ENCODE measurements around the gene DSCAML1.

DSCAML1 gene

GRCh38 chr11:117480221-117480620 lies 316.8 kb downstream of the DSCAML1 start:
- no peak for DNase-seq

- no peak for DNase-seq
These were observed 317.6 kb downstream of the DSCAML1 start for GRCh38 chr11:117479372-117479771.

- no peak for DNase-seq
These were observed 318.1 kb downstream of the DSCAML1 start for GRCh38 chr11:117478926-117479325.

DNA sequence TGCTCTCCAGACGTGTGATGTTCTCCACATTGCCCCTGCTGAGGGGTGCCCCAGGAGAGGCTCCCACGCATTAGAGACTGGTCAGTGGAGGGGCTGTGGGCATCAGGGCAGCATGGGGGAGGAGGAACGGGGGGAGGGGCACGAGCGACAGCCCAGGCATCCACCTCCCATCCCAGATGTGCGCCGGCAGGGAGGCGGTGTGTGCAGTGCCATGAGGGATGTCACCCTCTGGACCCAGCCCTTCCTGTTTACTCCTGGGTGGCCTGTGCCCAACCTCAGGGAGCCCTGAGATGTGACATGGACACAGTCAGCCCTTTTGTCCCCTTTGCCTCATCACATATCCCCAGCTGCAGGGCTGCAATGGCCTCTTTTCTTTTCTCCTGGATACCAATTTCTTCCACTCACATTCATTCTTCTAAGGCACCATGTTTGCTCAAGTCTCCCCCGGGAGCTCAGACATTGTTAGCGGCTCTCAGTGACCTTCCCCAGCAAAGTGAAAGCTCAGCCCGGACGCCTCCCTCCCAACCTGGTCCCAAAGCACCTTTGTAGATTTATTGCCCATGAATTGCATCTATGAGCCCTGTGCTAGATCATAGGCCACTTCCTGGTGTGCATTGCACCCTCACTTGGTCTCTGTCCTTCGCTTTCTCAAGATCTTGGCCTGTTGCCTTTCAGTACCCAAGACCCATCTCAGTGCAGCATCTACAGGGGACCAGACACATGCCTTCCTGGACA lies 318.7 kb downstream of the DSCAML1 start:
- no peak for DNase-seq

- no peak for DNase-seq
These were observed 319.3 kb downstream of the DSCAML1 start for GRCh38 chr11:117477721-117478120.

DNA sequence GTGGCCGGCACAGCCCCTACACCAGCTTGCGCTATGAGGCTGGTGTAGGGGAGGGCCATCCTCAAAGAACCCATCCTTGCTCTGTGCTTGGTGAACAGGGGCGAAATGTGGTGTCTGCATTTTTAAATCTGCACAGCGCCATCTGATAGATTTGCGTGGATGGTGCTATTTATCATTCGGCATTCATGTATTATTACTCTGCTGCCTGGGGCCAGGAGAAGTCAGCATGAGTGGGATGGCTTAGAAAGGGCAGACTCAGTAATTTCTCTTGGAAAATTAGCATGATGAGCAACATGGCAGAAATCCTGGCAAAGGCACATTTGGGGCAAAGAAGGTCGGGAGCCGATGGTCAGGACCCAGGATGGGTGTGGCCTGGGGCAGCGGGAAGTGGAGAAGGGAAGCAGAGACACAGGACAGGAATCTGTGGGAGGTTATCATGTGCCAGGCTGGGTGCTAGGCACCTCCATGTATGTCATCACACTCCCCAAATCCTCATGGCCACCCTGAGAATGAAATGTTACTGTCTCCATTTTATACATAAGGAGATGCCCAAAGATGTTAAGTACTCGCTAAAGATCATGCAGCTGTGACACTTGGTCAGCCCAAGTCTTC lies 320.4 kb downstream of the DSCAML1 start:
- no peak for DNase-seq

DNA sequence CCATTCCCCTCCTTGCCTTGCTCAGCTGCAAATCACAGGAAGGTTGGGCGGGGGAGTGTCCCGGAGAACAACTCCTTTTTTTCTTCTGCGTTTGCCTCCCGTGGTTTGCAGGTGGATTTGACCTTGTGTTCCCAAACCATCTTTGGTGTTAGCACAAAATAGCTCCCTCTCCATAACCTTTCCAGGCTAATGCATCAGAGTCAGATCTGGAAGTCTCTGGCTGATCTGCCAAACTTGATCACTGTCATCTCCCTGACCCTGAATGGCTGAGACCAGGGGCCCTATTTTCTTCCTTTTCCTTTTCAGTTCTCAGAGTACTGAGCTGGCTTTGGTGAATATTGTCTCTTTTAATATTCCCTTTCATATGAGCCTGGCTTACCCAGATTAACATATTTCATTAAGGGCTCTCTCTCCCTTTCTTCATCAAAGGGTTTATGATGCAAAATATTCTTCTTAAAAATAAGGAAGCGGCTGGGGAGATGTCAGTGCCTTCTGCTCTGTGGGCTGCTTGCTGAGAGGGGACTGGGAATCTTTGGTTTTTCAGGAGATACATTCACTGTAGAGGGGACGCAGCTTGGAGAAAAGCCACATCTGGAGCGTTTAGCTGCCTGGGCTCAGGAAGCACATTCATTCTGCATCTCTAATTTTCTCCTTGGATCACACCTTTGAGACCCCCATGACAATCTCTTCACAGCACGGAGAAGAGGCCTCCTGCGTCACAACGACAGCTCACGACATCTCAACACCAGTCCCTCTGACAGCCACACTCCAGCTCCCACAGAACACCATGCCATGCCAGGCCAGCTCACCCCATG lies 321.1 kb downstream of the DSCAML1 start:
- DNase-seq = no peak

DNA sequence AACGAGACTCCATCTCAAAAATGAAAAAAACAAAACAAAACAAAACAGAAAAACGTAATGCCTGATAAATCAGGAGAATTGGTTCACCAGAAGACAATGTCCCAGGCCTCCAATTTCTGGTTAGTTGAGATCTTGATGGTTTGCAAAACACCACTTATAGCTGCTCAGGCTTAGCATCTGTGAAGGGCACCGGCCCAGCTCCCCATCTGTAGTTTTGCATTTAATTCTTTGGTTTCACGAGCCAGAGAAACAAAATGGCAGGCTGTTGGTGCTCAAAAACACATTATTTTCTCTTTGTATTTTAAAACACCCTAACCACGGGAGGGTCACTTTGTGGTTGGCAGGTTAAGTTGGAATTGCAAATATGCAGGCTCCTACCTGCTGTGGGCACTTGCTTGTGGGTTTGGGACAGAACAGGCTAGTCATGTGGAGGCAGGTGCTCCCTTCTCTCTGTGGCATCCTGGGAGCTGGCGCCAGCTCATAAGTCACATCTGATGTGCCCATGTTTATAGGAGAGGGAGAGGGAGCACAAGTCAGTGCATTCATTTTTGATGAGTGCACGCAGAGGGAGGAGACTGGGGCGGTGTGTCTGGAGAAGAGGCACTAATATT lies 323.4 kb downstream of the DSCAML1 start:
- no peak for DNase-seq

- DNase-seq = no peak
These were observed 325.2 kb downstream of the DSCAML1 start for GRCh38 chr11:117471776-117472175.

GRCh38 chr11:117470576-117470975 lies 326.4 kb downstream of the DSCAML1 start:
- DNase-seq = no peak

- DNase-seq = no peak
These were observed 328.1 kb downstream of the DSCAML1 start for GRCh38 chr11:117468888-117469287.

DNA sequence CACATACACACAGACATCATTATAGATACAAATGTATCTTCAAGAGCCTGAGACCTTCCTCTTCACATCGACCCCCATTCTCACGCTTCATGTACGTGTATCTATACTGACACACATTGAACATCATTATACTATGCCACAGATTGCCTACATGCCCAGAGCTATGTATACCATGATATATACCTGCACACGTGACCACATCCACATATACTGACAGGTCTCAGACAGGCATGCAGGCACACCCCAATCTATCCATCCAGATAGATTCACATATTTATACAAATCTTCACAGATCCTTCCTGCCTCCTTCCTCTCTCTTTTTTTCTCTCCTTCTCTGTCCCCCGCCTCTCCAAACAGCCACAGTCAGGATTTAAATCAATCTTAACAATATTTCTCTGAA lies 329.2 kb downstream of the DSCAML1 start:
- no peak for DNase-seq

DNA sequence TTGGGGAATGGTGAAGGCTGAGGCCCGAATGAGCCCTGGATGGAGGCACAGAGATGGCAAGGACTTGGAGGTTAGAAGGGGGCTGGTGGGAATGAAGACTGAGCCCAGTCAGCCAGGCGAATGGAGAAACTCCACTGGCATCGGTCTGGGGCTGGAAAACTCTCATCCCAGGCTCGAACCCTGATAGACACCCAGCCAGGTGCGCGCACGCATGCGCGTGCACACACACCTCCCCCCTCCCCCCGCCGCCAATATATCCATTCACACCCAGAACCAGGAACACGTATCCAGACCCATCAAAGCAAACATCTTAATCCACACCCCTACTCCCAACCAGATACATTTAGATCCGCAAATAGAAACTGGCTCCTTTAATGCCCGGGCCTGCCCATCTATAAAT lies 330.1 kb downstream of the DSCAML1 start:
- DNase-seq = no peak

DNA sequence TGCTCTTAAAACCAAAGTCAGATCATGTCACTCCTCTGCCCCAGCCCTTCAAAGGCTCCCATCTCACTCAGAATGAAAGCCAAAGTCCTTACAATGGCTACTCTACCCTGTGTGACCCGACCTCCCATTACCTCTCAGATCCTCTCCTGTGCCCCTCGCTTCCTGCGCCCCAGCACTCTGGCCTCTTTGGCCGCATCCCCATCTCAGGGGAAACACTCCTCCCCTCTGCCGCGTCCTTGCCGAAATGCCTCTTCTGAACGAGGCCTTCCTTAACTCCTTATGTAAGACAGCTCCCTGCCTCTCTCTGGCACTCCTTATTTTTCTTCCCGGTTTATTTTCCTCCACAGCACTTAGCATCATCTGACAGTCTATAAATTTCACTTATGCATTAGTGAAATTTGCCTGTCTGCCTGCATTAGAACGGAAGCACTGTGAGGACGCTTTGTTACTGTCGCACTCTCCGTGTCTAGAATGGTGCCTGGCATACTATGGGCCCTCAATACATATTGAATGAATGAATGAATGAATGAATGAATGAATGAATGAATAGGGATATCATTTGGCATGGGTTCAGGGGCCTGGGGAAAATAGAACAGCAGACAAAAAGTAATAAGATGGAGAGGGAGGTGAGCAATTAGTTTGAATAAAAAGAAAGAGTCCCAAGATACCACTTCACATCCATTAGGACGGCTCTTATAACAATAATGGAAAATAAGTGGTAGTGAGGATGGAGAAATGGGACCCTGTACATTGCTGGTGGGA lies 331.6 kb downstream of the DSCAML1 start:
- DNase-seq = no peak

- DNase-seq = no peak
These were observed 332.2 kb downstream of the DSCAML1 start for GRCh38 chr11:117464778-117465177.

- DNase-seq = no peak
These were observed 334.2 kb downstream of the DSCAML1 start for GRCh38 chr11:117462864-117463247.

DNA sequence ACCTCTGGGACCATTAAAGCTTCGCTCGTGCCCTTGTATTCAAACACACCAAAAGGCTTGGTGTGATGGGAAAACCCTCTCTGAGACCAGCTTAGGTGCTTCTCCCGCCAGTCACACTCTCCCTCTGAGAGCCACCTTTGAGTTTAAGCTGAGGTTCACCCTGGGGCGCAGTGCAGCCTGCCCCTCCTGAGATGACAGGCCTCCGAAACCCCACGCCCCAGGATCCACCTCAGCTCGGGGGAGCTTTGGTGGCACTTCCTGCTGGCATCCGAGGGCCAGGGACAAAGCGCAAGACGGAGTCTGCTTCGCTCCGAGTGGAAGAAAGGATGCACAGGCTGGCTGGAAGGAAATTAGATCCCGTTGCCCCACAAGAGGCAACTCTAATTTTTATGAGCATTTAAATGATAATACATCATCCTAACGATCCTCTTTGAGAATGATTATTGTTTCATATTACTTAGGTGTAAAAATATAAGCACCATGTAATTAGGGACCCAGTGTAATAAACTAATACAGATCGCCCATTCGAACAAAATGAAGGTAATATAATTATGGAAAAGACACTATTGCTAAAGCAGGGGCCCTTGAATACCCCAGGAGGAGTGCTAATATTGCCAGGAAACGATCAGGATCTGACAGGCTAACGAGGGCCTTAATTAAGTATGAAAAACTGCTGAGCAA lies 334.7 kb downstream of the DSCAML1 start:
- DNase-seq = no peak

GRCh38 chr11:117461396-117462182 lies 335.4 kb downstream of the DSCAML1 start:
- DNase-seq = no peak

- DNase-seq = no peak
These were observed 337.1 kb downstream of the DSCAML1 start for GRCh38 chr11:117459979-117460300.

GRCh38 chr11:117459123-117459978 lies 337.7 kb downstream of the DSCAML1 start:
- DNase-seq = no peak
